Suppressor macrophage treated with lipopolysaccharide for 1 hour (primary cell): ENCODE results near the gene GPATCH1.
"Not testable (repeated sequence)": the region's sequence is repeated elsewhere in the genome, so short reads cannot be mapped to it uniquely, and the experiment has no call there.

Experiments
- DNase-seq, 3 donors: peaks; one replicate each; pipeline ENCODE4 v3.0.0-alpha.2; 2020 to 2022

GPATCH1 gene

GRCh38 chr19:33117501-33117900 is 36.5 kb downstream of the GPATCH1 start:
- no peak for DNase-seq

GRCh38 chr19:33118643-33119042 is 37.7 kb downstream of the GPATCH1 start:
- no peak for DNase-seq

GRCh38 chr19:33124207-33125098 is 43.5 kb downstream of the GPATCH1 start:
- no peak for DNase-seq

- DNase-seq: peak; percentile 71 to 80 (median 77)
Observed at GRCh38 chr19:33125929-33126388, 45.0 kb downstream of the GPATCH1 start.

GRCh38 chr19:33126712-33127111 is 45.7 kb downstream of the GPATCH1 start:
- DNase-seq: not testable (repeated sequence)

- no peak for DNase-seq
Observed at GRCh38 chr19:33129901-33130300, 48.9 kb downstream of the GPATCH1 start.

- no peak for DNase-seq
Observed at GRCh38 chr19:33130433-33130832, 49.5 kb downstream of the GPATCH1 start.

GRCh38 chr19:33132021-33132420 is 51.0 kb downstream of the GPATCH1 start, which contains the start of gene WDR88:
TSS of gene WDR88 (plus strand) at chr19:33132114. CDS start at chr19:33132170, 56 bp downstream.
- no peak for DNase-seq

- DNase-seq: no peak
Observed at GRCh38 chr19:33132425-33132824, 51.4 kb downstream of the GPATCH1 start.

- DNase-seq: no peak
Observed at GRCh38 chr19:33133438-33134031, 52.6 kb downstream of the GPATCH1 start.

- DNase-seq: peak; percentile 40 to 77 (median 56)
Observed at GRCh38 chr19:33134571-33135041, 53.6 kb downstream of the GPATCH1 start.

GRCh38 chr19:33139165-33139564 is 58.2 kb downstream of the GPATCH1 start:
- no peak for DNase-seq

GRCh38 chr19:33143897-33144405 is 63.0 kb downstream of the GPATCH1 start:
- peak; percentile 70 to 83 (median 78) for DNase-seq

- DNase-seq: no peak
Observed at GRCh38 chr19:33146209-33146608, 65.2 kb downstream of the GPATCH1 start.

GRCh38 chr19:33147538-33147937 is 66.6 kb downstream of the GPATCH1 start:
- DNase-seq: no peak

- DNase-seq: no peak
Observed at GRCh38 chr19:33150852-33151518, 70.0 kb downstream of the GPATCH1 start.

- peak; percentile 20 to 64 (median 51) for DNase-seq
Observed at GRCh38 chr19:33152176-33152575, 71.2 kb downstream of the GPATCH1 start.

- DNase-seq: not testable (repeated sequence)
Observed at GRCh38 chr19:33152625-33153024, 71.6 kb downstream of the GPATCH1 start.

GRCh38 chr19:33154313-33154712 is 73.3 kb downstream of the GPATCH1 start:
- not testable (repeated sequence) for DNase-seq

GRCh38 chr19:33156334-33156733 is 75.4 kb downstream of the GPATCH1 start:
- DNase-seq: peak; percentile 43 to 60 (median 59)

- DNase-seq: no peak
Observed at GRCh38 chr19:33157906-33158305, 76.9 kb downstream of the GPATCH1 start.

GRCh38 chr19:33158365-33158764 is 77.4 kb downstream of the GPATCH1 start:
- DNase-seq: no peak

GRCh38 chr19:33159149-33159548 is 78.2 kb downstream of the GPATCH1 start:
- no peak for DNase-seq
